NB4 (cell line): Measurements from ENCODE around the gene KDM4C.
"Not testable (repeated sequence)": the region's sequence is repeated elsewhere in the genome, so short reads cannot be mapped to it uniquely, and the experiment has no call there.

Source experiments
- DNase-seq: peaks from one replicate; pipeline ENCODE4 v3.0.0; 2010; ENCODE audit warnings: low read depth
- H3K4me3 ChIP-seq: one replicate; pipeline ENCODE4 v1.5.1; 2011; ENCODE audit warnings: mild to moderate bottlenecking, low read depth, low read length, moderate library complexity
- MYC ChIP-seq: IDR thresholded peaks from 2 replicates; pipeline ENCODE4 v1.6.1; 2011; ENCODE audit warnings: low read depth, low read length
- POLR2A ChIP-seq: IDR thresholded peaks from 2 replicates; pipeline ENCODE4 v1.6.1; 2011; ENCODE audit warnings: mild to moderate bottlenecking; ENCODE audit not compliant: insufficient read length; ENCODE audit errors: extremely low read depth
- TF ChIP-seq, protein P1 (sequence below): IDR thresholded peaks from one replicate; pipeline ENCODE4 v1.5.1; 2012; ENCODE audit warnings: low read depth, low read length
- TF ChIP-seq, protein P2 (sequence below): IDR thresholded peaks from 2 replicates; pipeline ENCODE4 v1.6.1; 2011; ENCODE audit warnings: low read depth, low read length

KDM4C gene

GRCh38 chr9:6787793-6788161, 30.0 kb downstream of the KDM4C start:
- DNase-seq = no peak

GRCh38 chr9:6788162-6789016, 30.6 kb downstream of the KDM4C start:
- TF ChIP-seq, protein P1, sequence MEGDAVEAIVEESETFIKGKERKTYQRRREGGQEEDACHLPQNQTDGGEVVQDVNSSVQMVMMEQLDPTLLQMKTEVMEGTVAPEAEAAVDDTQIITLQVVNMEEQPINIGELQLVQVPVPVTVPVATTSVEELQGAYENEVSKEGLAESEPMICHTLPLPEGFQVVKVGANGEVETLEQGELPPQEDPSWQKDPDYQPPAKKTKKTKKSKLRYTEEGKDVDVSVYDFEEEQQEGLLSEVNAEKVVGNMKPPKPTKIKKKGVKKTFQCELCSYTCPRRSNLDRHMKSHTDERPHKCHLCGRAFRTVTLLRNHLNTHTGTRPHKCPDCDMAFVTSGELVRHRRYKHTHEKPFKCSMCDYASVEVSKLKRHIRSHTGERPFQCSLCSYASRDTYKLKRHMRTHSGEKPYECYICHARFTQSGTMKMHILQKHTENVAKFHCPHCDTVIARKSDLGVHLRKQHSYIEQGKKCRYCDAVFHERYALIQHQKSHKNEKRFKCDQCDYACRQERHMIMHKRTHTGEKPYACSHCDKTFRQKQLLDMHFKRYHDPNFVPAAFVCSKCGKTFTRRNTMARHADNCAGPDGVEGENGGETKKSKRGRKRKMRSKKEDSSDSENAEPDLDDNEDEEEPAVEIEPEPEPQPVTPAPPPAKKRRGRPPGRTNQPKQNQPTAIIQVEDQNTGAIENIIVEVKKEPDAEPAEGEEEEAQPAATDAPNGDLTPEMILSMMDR = no peak
- TF ChIP-seq, protein P2, sequence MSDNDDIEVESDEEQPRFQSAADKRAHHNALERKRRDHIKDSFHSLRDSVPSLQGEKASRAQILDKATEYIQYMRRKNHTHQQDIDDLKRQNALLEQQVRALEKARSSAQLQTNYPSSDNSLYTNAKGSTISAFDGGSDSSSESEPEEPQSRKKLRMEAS = no peak
- no peak for TF ChIP-seq MYC
- TF ChIP-seq POLR2A = no peak
- no peak for DNase-seq
- no peak overlapping the region for H3K4me3 ChIP-seq

More at GRCh38 chr9:6787793-6788161, 30.0 kb downstream of the KDM4C start:
- H3K4me3 ChIP-seq = no peak overlapping the region
- TF ChIP-seq, protein P1 = no peak

DNA sequence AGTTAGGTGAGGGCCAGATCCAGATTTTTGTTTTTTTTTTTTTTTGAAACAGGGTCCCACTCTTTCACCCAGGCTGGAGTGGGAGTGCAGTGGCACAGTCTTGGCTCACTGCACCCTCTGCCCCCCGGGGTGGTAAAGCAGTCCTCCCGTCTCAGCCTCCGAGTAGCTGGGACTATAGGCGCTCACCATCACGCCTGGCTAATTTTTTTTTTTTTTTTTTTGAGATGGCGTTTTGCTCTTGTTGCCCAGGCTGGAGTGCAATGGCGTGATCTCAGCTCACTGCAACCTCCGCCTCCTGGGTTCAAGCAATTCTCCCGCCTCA, 31.2 kb downstream of the KDM4C start:
- H3K4me3 ChIP-seq, DNase-seq: not testable (repeated sequence)

DNA sequence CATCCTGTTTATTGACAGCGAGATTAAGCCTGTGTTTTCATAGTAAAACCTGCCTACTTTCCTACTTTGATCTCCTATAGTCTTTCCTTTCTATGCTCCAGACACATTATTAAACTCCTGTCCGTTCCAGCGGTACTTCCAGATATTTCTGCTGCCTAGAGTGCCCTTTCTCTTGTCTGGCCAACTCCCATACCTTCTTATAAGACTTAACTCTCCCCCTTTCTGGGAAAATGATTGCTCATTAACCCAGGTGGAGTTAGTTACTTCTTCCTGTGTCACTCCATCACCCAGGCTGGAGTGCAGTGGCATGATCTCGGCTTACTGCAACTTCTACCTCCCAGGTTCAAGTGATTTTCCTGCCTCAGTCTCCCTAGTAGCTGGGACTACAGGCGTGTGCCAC, 33.1 kb downstream of the KDM4C start:
- no peak overlapping the region for H3K4me3 ChIP-seq
- TF ChIP-seq, protein P1 = no peak
- TF ChIP-seq POLR2A = no peak
- TF ChIP-seq, protein P2 = no peak
- no peak for TF ChIP-seq MYC
- no peak for DNase-seq

DNA sequence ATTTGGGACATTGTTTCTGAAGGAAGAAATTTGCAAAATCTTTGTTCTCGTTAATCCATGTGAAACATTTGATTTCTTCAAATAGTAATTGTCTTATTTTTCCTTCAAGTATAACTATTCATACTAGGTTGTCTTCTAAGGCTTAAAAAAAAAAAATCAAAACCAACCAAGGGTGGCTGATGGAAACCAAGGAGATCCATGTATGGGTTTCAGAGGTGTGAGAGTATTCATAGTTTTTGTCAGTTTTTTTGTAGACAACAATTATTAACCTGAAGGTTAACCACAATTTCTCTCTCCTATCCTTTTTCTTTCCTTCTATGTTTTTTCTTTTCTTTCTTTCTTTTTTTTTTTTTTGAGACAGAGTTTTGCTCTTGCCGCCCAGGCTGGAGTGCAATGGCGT, 35.4 kb downstream of the KDM4C start:
- DNase-seq = no peak
- TF ChIP-seq, protein P1 = no peak
- H3K4me3 ChIP-seq = no peak overlapping the region

DNA sequence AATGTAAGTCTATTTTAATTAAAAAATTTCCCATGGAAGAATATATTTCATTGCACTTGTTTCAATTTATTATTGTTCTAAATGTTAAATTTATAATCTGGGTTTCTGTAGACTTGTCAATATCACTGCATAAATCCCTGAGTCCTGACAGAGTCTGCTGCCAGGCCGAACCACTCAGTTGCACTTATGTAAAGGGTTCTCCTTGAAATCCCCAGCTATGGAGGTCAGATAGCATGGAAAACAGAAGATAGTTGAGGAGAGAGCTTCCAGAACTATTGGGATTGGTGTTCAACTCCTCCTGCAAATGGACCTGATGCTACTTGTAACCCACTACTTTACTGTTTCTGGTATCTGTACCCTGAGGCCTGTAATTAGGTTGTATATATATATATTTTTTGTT, 37.2 kb downstream of the KDM4C start:
- TF ChIP-seq, protein P1 = no peak
- TF ChIP-seq POLR2A = no peak
- no peak for TF ChIP-seq MYC
- TF ChIP-seq, protein P2 = no peak
- no peak for DNase-seq
- no peak overlapping the region for H3K4me3 ChIP-seq

DNA sequence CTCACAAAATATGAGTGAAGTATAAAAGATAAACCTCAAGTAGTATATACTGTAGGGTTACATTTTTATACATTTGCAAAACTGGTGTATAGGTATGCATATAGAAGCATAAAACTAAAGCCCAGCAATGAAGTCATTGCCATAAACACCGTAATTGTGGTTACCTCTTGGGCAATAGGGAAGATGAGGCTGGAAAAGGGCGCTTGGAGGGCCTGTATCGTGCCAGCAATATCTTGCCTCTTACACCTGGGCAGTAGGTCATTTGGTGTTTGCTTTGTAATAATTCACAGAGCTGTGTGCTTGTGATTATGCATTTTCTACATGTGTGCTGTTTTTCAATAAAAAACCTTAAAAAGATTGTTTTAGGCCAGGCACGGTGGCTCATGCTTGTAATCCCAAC, 45.2 kb downstream of the KDM4C start:
- DNase-seq = no peak
- no peak overlapping the region for H3K4me3 ChIP-seq
- TF ChIP-seq POLR2A (no peak), MYC (no peak)
- TF ChIP-seq, protein P1 = no peak
- TF ChIP-seq, protein P2 = no peak
